Activated CD4-positive, alpha-beta memory T cell treated with anti-CD3 and anti-CD28 coated beads for 36 hours (primary cell): ENCODE data around the gene TMCC1. TPM values are rescaled to one million over a fixed set of nuclear protein-coding genes. Genes with fewer than 3 reads are reported as not detected.
A peak's percentile ranks its signal among the peaks of the same experiment; 100 is the strongest.
"Not testable (repeated sequence)": the region's sequence is repeated elsewhere in the genome, so short reads cannot be mapped to it uniquely, and the experiment has no call there.

ENCODE experiments used
- CTCF ChIA-PET: fragments of 350-600 bp; sonication (Branson Sonifier 250); formaldehyde crosslinking; loops from one replicate; lab custom pipeline; 2021; ENCODE audit warnings: antibody characterized with exemption, inconsistent platforms; lab: Charles Lee
- POLR2A ChIA-PET: fragments of 350-600 bp; sonication (Branson Sonifier 250); formaldehyde crosslinking; loops from one replicate; lab custom pipeline; 2021; ENCODE audit warnings: antibody characterized with exemption; lab: Charles Lee
- DNase-seq: peaks from one replicate; pipeline ENCODE4 v3.0.0-alpha.2; 2020
- H3K27ac Mint-ChIP-seq: one replicate; pipeline ENCODE4 v1.8.0; 2021; ENCODE audit warnings: mixed read lengths
- H3K27me3 Mint-ChIP-seq: one replicate; pipeline ENCODE4 v1.8.0; 2021; ENCODE audit warnings: mixed read lengths
- H3K36me3 Mint-ChIP-seq: one replicate; pipeline ENCODE4 v1.8.0; 2021; ENCODE audit warnings: mixed read lengths
- H3K4me1 Mint-ChIP-seq: one replicate; pipeline ENCODE4 v1.8.0; 2021; ENCODE audit warnings: low read depth, mixed read lengths
- H3K4me3 Mint-ChIP-seq: one replicate; pipeline ENCODE4 v1.8.0; 2021; ENCODE audit warnings: mild to moderate bottlenecking, mixed read lengths
- H3K9me3 Mint-ChIP-seq: one replicate; pipeline ENCODE4 v1.8.0; 2021; ENCODE audit warnings: mixed read lengths
- intact Hi-C: fragments of 100-400 bp; cut with micrococcal nuclease; formaldehyde crosslinking; loops from one replicate; pipeline ENCODE4 v1.15.1; 2023
- total RNA-seq, 2 experiments: library from RNA; stranded (reverse); gene quantifications; one replicate each; pipeline ENCODE4 v1.2.3, GENCODE V29; 2021

The TMCC1 gene
- total RNA-seq, 2 experiments from 2014 or later: 20.6 to 20.8 TPM

DNA sequence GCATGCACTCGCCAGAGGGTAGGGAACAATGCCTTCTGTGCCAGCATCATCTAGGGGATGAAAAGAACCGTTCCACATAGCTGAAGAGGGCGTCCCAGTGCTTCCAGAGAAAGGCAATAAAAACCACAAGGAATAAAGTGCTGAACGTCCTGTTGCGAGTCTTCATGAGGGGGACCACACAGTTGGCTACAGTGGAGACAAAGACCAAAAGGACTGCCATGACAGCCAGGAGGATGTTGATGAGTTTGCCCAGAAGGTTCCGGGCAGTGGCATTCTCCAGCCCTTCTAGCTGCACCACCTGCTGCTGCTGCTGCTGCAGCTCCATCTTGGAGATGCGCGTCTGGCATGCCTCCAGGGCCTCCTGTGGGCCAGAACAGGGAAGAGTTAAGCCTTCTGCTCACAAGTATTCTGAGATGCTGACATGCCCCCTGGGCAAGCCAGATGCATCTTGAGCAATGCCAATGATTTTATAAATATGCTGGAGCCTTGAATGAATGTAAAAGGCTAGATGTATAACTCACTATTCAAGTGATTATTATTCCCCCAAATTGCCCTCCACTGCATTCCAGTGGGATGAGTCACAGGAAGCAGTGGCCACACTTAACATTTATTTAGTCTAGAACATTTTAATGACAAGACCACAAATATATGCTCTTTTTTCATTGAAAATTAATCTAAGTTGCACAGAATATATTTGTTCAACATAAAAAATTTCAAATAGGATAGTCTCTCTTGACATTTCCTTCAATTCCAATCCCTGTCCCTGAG is 241.9 kb downstream of the TMCC1 start:
- Mint-ChIP-seq H3K4me3 (no peak overlapping the region), H3K27me3 (no peaks in the 10 kb centered on the region), H3K9me3 (no peaks in the 10 kb centered on the region), H3K36me3 (peaks cover 2% of the 10 kb centered on the region), H3K4me1 (no peaks in the 10 kb centered on the region), H3K27ac (no peak overlapping the region)
- ChIA-PET POLR2A (no interaction called here), CTCF (interaction anchor here (0.8 kb wide), 2 partner anchors 173 to 282 kb away, joined by 3 read pairs; no protein-coding TSS in a partner anchor)
- intact Hi-C loops: no loop called here
- DNase-seq: no peak

DNA sequence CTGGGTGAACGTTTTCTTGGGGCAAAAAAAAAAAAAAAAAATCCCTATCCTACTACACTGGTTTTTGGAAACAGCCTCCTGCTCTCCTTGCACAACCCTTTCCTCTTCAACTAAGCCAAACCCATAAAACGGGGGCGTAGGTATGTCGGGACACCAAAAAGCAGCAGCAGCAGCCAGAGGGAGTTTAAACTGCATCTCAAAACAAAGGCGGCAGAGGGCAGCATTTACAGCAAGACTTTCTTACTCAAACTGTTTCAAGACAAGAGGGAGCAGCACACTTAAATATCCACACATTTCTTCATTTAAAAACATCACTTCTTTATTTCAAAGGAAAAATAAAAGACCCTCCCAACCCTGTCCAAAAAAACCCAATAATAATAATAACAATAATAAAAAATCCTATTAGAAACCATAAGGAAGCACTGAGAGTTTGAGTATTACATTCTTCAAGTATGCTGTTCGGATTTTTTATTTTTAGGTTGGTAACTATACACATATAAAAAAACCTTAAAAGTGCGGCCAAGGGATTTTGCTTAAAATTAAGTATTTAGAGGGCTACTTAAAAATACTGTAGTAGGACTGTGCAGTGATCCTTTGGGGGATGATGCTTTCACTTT is 243.1 kb downstream of the TMCC1 start:
- no peaks in the 10 kb centered on the region for H3K4me1 Mint-ChIP-seq
- intact Hi-C loops: loop anchor here (1.0 kb wide), 2 partner anchors 175 to 284 kb away; no protein-coding TSS in a partner anchor
- CTCF ChIA-PET: interaction anchor here (0.9 to 3.0 kb wide), 9 partner anchors 8 to 292 kb away, joined by 3 to 38 read pairs (median 4); no protein-coding TSS in a partner anchor
- no peaks in the 10 kb centered on the region for H3K9me3 Mint-ChIP-seq
- peaks cover 2% of the 10 kb centered on the region for H3K36me3 Mint-ChIP-seq
- DNase-seq: peak; percentile 75
- H3K4me3 Mint-ChIP-seq: no peak overlapping the region
- POLR2A ChIA-PET: no interaction called here
- no peak overlapping the region for H3K27ac Mint-ChIP-seq
- no peaks in the 10 kb centered on the region for H3K27me3 Mint-ChIP-seq

DNA sequence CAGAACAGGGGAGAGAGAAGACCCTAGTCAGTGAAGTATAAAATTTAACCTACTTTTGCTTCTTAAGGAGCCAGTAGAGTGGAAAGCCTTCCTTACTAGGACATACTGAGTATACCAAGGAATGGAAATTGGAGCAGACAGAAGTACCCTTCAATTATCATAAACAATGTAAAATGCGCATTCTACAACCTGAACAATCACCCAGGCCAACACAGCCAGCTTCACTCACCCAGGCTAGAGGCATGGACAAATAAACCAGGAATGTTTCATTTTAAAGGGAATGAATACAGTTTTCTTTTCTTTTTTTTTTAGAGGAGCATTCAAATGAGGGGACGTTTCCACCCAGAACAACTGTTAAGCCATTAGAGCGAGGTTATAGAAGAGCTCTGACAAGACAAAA is 245.1 kb downstream of the TMCC1 start:
- Mint-ChIP-seq H3K9me3 (no peaks in the 10 kb centered on the region), H3K27ac (no peak overlapping the region), H3K27me3 (no peaks in the 10 kb centered on the region), H3K4me3 (no peak overlapping the region), H3K36me3 (no peaks in the 10 kb centered on the region), H3K4me1 (no peaks in the 10 kb centered on the region)
- intact Hi-C loops: no loop called here
- CTCF ChIA-PET: interaction anchor here (1.0 to 3.0 kb wide), 2 partner anchors 178 to 347 kb away, joined by 3 to 38 read pairs; no protein-coding TSS in a partner anchor
- no peak for DNase-seq
- POLR2A ChIA-PET: no interaction called here

DNA sequence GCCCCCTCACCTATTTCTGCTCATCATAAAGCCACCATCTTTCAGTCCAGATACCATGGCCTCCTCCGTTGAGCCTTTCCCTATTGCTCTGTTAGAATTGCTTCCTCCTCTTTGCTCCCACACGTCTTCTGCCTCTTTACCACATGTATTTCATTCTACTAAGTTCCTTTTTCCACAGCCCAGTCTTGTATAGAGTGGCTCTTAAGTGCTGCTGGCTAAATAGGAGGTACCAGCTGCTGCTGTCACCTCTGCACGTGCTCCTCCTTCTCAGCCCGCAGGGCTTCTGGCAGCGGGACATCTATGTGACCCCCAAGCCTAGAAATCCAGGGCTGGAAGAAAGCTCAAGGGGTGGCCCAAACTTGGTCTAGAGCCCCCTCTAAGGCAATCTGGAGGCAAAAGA is 248.2 kb downstream of the TMCC1 start:
- POLR2A ChIA-PET: no interaction called here
- H3K4me1 Mint-ChIP-seq: no peaks in the 10 kb centered on the region
- no peaks in the 10 kb centered on the region for H3K27me3 Mint-ChIP-seq
- CTCF ChIA-PET: no interaction called here
- H3K9me3 Mint-ChIP-seq: no peaks in the 10 kb centered on the region
- no peak for DNase-seq
- no peak overlapping the region for H3K27ac Mint-ChIP-seq
- intact Hi-C loops: no loop called here
- H3K36me3 Mint-ChIP-seq: no peaks in the 10 kb centered on the region
- H3K4me3 Mint-ChIP-seq: no peak overlapping the region

DNA sequence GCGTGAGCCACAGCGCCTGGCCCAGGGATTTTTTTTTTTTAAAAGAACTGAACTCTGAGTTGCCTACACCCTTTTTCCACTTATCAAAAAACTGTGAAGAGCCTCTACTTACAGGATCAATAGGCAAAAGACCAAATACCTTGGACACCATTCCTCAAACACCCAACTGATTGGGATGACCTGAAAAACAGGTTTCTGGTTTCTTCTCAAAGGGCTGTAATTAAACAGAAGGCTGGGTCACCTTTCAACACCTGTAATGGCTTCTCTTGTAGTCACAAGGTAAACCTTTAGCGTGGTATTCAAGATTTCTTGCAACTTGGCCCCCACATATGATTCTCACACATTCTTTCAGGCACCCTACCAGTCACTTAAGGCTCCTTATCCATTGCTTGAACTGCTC is 248.7 kb downstream of the TMCC1 start:
- Mint-ChIP-seq H3K27ac (no peak overlapping the region), H3K36me3 (no peaks in the 10 kb centered on the region), H3K9me3 (no peaks in the 10 kb centered on the region), H3K4me1 (no peaks in the 10 kb centered on the region), H3K4me3 (no peak overlapping the region), H3K27me3 (no peaks in the 10 kb centered on the region)
- CTCF ChIA-PET: no interaction called here
- intact Hi-C loops: no loop called here
- DNase-seq: no peak
- POLR2A ChIA-PET: no interaction called here

DNA sequence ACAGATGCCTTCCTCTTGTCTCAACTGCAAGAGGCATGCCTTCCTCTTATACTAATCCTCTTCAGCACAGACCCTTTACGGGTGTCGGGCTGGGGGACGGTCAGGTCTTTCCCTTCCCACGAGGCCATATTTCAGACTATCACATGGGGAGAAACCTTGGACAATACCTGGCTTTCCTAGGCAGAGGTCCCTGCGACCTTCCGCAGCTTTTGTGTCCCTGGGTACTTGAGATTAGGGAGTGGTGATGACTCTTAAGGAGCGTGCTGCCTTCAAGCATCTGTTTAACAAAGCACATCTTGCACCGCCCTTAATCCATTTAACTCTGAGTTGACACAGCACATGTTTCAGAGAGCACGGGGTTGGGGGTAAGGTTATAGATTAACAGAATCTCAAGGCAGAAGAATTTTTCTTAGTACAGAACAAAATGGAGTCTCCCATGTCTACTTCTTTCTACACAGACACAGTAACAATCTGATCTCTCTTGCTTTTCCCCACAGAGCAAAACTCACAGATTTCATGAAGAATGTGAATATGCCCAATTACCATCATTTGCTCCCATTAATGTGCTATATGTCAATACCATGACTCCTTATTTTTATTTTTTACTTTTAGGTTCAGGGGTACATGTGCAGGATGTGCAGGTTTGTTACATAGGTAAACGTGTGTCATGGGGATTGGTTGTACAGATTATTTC is 251.8 kb downstream of the TMCC1 start:
- H3K36me3 Mint-ChIP-seq, H3K4me3 Mint-ChIP-seq, CTCF ChIA-PET, H3K27ac Mint-ChIP-seq, POLR2A ChIA-PET, H3K4me1 Mint-ChIP-seq, intact Hi-C loops, DNase-seq, H3K9me3 Mint-ChIP-seq, H3K27me3 Mint-ChIP-seq: not testable (repeated sequence)

DNA sequence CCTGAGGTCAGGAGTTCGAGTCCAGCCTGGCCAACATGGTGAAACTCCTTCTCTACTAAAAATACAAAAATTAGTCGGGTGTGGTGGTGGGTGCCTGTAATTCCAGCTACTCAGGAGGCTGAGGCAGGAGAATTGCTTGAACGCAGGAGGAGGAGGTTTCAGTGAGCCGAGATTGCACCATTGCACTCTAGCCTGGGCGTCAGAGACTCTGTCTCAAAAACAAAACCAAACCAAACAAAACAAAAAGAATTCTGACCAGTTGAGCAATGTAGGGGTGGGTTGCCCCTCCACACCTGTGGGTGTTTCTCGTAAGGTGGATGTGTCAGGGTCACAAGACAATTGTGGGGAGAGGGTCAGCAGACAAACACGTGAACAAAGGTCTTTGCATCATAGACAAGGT is 252.5 kb downstream of the TMCC1 start:
- H3K27ac Mint-ChIP-seq, DNase-seq, H3K9me3 Mint-ChIP-seq, H3K36me3 Mint-ChIP-seq, CTCF ChIA-PET, POLR2A ChIA-PET, H3K27me3 Mint-ChIP-seq, intact Hi-C loops, H3K4me3 Mint-ChIP-seq, H3K4me1 Mint-ChIP-seq: not testable (repeated sequence)

DNA sequence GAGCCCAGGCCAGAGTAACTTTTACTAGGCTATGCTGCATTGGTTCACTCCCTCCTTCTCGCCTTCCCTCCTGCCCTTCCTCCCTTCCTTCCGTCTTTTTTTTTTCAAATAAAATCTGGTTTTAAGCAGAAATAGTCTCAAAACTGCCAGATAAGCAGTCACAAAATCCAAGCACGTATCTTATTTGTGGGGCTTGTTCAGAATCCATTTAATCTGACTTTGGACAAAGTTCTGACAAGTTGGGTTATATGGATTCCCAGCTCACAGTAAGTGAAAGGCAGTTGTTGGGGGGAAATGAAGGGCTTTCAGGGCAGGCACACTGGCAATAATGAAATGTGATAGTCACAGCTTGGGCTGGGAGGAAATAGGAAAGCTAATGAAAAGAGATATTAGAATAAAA is 255.0 kb downstream of the TMCC1 start:
- no peak overlapping the region for H3K4me3 Mint-ChIP-seq
- POLR2A ChIA-PET: no interaction called here
- intact Hi-C loops: no loop called here
- H3K4me1 Mint-ChIP-seq: no peaks in the 10 kb centered on the region
- peaks cover 1% of the 10 kb centered on the region for H3K27me3 Mint-ChIP-seq
- CTCF ChIA-PET: no interaction called here
- no peak for DNase-seq
- H3K9me3 Mint-ChIP-seq: no peaks in the 10 kb centered on the region
- no peak overlapping the region for H3K27ac Mint-ChIP-seq
- H3K36me3 Mint-ChIP-seq: no peaks in the 10 kb centered on the region

DNA sequence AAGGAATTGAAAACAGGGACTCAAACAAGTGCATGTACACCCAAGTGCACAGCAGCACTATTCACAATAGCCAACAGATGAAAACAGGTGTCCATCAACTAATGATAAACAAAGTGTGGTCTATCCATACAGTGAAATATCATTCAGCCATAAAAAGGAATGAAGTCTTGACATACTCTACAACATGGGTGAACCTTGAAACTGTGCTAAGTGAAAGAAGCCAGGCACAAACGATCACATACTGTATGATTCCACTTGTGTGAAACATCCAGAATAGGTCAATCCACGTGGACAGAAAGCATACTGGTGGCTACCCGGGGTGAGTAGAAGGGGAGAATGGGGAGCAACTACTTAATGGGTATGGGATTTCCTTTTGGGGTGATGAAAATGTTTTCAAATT is 257.4 kb downstream of the TMCC1 start:
- CTCF ChIA-PET: interaction anchor here (1.2 kb wide), 1 partner anchor 298 kb away, joined by 4 read pairs; no protein-coding TSS in a partner anchor

DNA sequence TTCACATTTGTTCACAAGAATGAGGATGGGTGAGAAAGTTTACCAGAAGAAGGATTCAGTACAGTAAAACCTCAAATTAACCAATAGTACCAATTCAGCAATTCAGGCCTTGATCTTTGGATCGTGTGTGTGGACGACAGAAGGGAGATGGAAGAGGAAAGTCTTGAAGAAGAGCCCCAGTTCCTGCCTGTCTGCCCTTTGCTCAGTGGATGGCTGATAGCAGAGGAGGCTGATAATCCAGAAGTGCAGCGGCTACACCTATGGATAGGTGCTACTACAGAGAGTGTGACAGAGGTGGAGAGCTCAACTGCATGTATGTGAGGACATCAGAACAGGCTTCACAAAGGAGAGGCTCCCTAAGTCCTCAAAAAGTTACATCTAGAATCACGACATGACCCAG is 257.9 kb downstream of the TMCC1 start:
- POLR2A ChIA-PET: no interaction called here
- no peak for DNase-seq
- Mint-ChIP-seq H3K27ac (no peak overlapping the region), H3K27me3 (peaks cover 1% of the 10 kb centered on the region), H3K4me1 (no peaks in the 10 kb centered on the region), H3K4me3 (no peak overlapping the region), H3K9me3 (no peaks in the 10 kb centered on the region), H3K36me3 (no peaks in the 10 kb centered on the region)
- intact Hi-C loops: no loop called here
- CTCF ChIA-PET: interaction anchor here (0.9 to 1.2 kb wide), 2 partner anchors 14 to 298 kb away, joined by 3 to 4 read pairs; no protein-coding TSS in a partner anchor

More for the DNA sequence above, 257.4 kb downstream of the TMCC1 start:
- no peak overlapping the region for H3K27ac Mint-ChIP-seq
- no peak overlapping the region for H3K4me3 Mint-ChIP-seq
- no peaks in the 10 kb centered on the region for H3K36me3 Mint-ChIP-seq
- no peaks in the 10 kb centered on the region for H3K4me1 Mint-ChIP-seq
- H3K27me3 Mint-ChIP-seq: peaks cover 1% of the 10 kb centered on the region
- intact Hi-C loops: no loop called here
- POLR2A ChIA-PET: no interaction called here
- no peak for DNase-seq
- H3K9me3 Mint-ChIP-seq: no peaks in the 10 kb centered on the region

DNA sequence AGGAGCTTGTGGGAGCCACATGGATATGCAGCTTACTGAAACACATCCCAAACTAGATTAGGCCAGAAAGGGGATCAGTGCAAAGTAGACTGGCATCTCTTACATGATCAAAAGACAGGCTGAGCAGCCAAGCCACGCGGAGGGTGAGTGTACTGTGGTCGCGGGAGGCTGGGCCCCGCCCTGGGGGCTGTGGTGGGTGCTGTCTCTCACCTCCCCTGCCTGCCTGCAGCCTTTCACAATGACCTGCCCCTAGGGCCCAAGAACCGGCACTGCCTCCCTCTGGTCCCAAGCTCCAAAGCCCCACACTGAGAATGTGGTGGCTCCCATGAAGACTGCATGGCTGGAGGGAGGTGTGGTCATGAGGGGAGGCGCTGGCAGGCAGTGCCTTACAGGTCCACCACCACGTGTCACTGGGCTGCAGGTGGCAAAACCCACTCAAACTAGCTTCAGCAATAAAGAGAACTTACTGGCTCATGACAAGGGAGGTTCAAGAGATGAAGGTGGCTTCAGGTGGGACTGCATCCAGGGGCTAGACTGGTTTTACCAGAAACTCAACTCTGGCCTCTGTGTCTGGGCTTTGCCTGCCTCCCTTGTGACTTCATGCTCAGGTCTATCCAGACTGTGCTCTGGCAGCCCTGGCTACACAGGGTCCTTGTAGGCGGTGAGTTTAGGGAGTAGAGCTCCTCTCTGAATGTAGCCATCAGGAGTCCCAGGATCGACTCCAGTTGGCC is 259.6 kb downstream of the TMCC1 start:
- H3K4me3 Mint-ChIP-seq: no peak overlapping the region
- intact Hi-C loops: no loop called here
- H3K27me3 Mint-ChIP-seq: peaks cover 1% of the 10 kb centered on the region
- CTCF ChIA-PET: interaction anchor here (1.0 kb wide), 1 partner anchor 300 kb away, joined by 3 read pairs; no protein-coding TSS in a partner anchor
- H3K27ac Mint-ChIP-seq: no peak overlapping the region
- no peaks in the 10 kb centered on the region for H3K4me1 Mint-ChIP-seq
- DNase-seq: no peak
- POLR2A ChIA-PET: no interaction called here
- H3K9me3 Mint-ChIP-seq: no peaks in the 10 kb centered on the region
- no peaks in the 10 kb centered on the region for H3K36me3 Mint-ChIP-seq

DNA sequence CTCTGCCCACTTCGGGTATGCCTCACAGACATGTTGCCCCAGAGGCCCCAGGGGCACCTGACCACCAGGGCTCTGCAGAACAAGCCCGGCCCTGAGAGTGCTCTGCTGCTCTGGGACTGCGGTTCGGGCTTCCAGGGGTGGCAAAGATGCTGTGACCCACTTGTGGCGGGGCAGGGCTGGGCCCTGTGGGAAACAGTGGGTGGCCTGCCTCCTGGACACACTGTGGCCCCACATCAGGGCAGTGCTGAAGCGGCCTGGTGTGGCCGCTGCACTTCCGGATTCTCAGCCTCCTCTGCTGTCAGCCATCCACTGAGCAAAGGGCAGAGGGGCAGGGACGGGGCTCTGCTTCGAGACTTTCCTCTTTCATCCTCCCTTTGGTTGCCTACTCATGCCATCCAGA is 260.5 kb downstream of the TMCC1 start:
- H3K9me3 Mint-ChIP-seq: no peaks in the 10 kb centered on the region
- intact Hi-C loops: no loop called here

More for the DNA sequence above, 260.5 kb downstream of the TMCC1 start:
- Mint-ChIP-seq H3K27ac (no peak overlapping the region), H3K27me3 (peaks cover 1% of the 10 kb centered on the region), H3K4me3 (no peak overlapping the region), H3K4me1 (peaks cover 3% of the 10 kb centered on the region), H3K36me3 (no peaks in the 10 kb centered on the region)
- no peak for DNase-seq
- ChIA-PET CTCF (no interaction called here), POLR2A (no interaction called here)
